Epithelial cell of proximal tubule (primary cell): ENCODE measurements around the gene MIDN. TPM values are rescaled to one million over a fixed set of nuclear protein-coding genes. Genes with fewer than 3 reads are reported as not detected.

Experiments
- DNase-seq: peaks from one replicate; pipeline ENCODE4 v3.0.0-alpha.2; 2011; ENCODE audit warnings: low read depth
- H3K4me3 ChIP-seq: 2 replicates; pipeline ENCODE4 v1.5.1; 2011; ENCODE audit warnings: low read depth, mild to moderate bottlenecking, low read length
- total RNA-seq: library from RNA; depleted of rRNA; stranded (reverse); fragments of >200 nt; gene quantifications from 2 replicates; pipeline ENCODE4 v1.2.3, GENCODE V29; 2015
- TF ChIP-seq, protein P1 (sequence below): conservative IDR thresholded peaks from 2 replicates; pipeline ENCODE4 v1.5.1; 2012; ENCODE audit warnings: low read depth, mild to moderate bottlenecking, low read length

MIDN gene
- total RNA-seq, 1 donor from 2014 or later, result 66.3 TPM

DNA sequence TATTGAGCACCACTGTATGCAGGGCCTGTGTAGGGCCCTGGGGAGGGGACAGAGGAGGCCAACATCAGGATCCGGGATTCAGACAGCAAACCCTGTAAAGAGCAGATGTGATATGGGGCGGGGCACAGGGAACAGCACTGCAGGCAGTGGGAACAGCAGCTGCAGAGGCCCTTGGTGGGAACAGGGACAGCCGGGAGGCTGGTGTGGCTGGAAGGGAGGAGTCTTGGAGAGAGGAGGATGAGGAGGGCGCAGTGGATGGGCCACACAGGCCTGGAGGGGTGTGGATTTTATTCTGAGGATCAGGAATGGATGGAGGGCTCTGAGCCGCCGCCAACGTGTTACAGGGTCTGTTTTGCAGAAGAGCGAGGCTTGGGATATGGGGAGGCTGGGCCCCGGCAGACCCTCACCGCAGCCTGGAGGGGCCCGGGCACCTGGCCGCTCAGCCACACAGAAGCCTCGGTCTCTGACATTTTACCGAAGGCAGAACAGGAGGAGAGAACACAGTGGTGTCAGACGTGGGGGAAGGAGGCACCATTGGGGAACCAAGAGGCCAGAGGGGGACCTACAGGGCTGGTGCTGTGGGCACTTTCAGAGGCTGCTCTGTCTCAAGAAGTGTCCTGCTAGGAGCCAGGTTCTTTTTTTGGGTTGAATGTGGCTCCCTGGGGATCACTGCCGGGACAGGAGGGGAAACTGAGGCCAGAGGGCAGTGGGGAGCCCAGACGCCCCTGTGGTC is 44.2 kb downstream of the MIDN start:
- no peak overlapping the region for H3K4me3 ChIP-seq
- TF ChIP-seq, protein P1, sequence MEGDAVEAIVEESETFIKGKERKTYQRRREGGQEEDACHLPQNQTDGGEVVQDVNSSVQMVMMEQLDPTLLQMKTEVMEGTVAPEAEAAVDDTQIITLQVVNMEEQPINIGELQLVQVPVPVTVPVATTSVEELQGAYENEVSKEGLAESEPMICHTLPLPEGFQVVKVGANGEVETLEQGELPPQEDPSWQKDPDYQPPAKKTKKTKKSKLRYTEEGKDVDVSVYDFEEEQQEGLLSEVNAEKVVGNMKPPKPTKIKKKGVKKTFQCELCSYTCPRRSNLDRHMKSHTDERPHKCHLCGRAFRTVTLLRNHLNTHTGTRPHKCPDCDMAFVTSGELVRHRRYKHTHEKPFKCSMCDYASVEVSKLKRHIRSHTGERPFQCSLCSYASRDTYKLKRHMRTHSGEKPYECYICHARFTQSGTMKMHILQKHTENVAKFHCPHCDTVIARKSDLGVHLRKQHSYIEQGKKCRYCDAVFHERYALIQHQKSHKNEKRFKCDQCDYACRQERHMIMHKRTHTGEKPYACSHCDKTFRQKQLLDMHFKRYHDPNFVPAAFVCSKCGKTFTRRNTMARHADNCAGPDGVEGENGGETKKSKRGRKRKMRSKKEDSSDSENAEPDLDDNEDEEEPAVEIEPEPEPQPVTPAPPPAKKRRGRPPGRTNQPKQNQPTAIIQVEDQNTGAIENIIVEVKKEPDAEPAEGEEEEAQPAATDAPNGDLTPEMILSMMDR, result no peak
- no peak for DNase-seq

DNA sequence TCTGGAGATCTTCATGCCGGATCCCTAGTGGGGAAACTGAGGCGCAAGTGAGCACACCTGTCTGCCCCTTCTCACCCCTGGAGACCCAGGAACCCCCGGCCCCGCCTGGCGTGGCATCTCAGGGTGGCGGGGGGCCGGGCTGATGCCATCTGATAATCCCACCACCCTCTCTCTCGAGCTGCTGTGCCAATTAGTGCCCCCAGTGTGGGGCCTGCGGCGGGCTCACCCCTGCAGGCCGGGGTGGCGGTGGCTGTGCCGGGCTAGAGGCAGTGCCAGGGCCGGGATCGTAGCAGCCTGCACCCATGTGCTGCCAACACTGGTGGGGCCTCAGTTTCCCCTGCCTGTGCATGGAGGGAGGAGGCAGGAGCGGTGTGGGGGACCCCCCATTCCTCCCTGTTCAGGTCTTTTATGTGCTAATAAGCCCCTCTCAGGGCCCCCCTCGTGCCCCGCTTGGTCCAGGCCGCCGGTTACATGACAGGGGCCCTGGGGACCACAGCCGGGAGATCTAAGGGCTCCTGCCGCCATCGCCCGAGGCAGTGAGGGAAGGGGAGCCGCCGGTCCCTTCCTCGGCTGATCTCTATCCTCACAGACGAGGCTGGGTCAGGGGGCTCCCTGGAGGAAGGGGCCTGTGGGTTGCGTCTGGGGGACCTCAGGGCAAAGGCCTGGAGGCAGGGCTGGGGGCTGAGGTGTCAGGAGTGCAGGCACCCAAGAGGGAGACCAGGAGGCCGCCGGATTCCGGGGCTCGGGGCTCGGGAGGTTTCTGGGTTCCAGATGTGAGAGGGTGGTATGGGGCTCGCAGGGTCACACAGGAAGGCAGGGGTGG is 45.6 kb downstream of the MIDN start:
- H3K4me3 ChIP-seq, result no peak overlapping the region
- no peak for DNase-seq
- TF ChIP-seq, protein P1, result no peak

DNA sequence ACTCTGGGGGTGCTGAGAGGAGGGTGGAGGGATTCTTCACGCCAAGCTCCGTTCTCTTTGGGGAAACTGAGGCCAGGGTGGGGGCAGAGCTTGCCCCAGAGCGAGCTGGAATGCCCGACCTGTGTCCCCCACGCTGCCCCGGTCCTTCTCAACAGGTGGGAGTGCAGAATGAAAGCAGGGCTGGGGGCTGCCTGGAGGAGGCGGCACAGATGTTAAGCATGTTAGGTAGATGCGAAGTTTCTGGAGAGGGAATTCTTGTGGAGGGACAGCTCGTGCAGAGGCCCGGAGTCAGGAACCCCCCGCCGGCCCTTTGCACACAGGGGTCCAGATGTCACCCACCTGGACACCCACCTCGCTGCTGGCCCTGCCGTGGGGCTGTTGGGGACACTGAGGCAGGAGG is 46.3 kb downstream of the MIDN start:
- H3K4me3 ChIP-seq, result no peak overlapping the region
- TF ChIP-seq, protein P1, result no peak
- DNase-seq, result no peak

DNA sequence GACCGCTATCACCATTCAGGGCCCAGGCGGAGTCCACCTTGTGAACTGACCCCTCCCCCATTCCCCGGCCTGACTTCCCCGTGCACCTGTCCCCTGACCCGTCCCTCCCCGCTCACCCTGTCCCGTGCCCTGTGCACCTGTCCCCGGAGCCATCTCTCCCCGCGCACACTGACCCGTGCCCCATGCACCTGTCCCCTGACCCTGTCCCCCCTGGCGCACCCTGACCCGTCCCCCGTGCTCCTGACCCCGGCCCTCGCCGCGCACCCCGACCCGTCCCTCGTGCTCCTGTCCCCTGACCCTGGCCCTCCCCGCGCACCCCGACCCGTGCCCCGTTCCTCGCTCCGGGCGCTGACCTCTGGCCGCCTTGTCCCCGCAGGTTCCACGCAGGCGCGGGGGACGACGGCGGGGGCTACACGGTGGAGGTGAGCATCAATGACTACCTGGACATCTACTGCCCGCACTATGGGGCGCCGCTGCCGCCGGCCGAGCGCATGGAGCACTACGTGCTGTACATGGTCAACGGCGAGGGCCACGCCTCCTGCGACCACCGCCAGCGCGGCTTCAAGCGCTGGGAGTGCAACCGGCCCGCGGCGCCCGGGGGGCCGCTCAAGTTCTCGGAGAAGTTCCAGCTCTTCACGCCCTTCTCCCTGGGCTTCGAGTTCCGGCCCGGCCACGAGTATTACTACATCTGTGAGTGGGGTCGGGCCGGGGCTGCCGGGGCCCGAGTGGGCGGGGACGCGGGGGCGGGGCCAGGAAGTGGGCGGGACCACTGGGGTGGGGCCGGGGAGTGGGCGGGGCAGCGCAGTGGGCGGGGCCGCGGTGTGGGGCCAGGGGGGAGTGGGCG is 47.0 kb downstream of the MIDN start:
- no peak overlapping the region for H3K4me3 ChIP-seq
- TF ChIP-seq, protein P1, result no peak
- no peak for DNase-seq

DNA sequence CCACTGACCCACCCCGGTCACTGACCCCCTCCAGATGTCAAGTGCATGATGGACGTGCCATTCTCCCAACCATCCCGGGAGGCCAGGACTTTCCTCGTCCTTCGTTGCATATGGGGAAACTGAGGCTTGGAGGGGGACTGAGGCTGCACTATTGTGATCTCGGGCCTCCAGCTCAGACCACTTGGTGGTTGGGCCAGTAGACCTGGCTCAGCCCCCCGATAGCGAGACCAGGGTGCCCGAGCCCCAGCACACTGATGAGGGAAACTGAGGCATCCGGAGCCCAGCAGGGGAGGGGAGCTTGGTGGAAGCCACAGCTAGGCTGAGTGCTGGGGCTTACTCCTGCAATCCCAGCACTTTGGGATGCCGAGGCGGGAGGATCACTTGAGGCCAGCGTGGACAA is 47.7 kb downstream of the MIDN start:
- TF ChIP-seq, protein P1, result no peak
- H3K4me3 ChIP-seq, result no peak overlapping the region
- no peak for DNase-seq

DNA sequence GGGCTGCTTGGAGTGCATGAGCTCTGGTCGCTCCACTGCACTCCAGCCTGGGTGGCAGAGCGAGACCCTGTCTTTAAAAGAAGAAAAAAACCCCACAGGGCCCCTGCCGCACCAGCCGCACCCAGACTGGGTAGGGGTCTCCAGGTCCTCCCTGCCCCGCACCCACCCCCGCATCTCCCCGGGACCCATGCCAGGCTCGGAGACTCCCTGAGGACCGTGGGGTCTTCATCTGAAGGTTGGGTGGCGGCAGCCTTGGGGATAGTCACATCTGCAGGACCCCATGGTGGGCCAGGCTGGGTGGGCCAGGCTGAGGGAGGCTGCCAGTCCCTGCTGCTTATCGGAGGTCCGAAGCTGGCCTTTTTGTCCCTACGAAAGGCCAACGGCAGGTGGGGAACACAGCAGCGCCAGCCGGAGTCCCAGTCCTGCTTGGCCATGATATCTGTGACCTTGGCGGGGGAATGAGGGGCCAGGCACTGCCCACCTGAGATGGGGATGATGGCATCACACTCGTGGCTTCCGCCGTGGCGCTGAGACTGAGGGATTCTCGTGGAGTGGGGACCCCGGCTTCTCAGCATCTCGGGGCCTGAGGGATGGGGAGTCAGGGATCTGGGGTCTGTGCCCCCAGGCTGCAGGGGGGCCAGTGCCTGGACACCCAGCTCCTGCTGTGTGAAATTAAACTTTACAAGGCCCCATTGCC is 48.3 kb downstream of the MIDN start:
- no peak for DNase-seq
- no peak overlapping the region for H3K4me3 ChIP-seq
- TF ChIP-seq, protein P1, result no peak
